A549 (cell line): ENCODE data around the gene CYP24A1. TPM values are rescaled to one million over a fixed set of nuclear protein-coding genes. Genes with fewer than 3 reads are reported as not detected.
"Not testable (repeated sequence)": the region's sequence is repeated elsewhere in the genome, so short reads cannot be mapped to it uniquely, and the experiment has no call there.

Experiments
- ATAC-seq, 2 experiments: fragments of 200-7000 bp in 1 of 2; fragments of >200 bp in 1 of 2; cut with Nextera tagmentation in 1 of 2; cut with Tn5 transposase in 1 of 2; 3 replicates each; pipeline versions ENCODE4 v1.8.0 to v1.9.1; 2018 to 2020; ENCODE audit warnings: mild to moderate bottlenecking in 1 of 2, moderate library complexity in 1 of 2
- CTCF ChIA-PET: fragments of 300-600 bp; sonication (Branson Sonifier 250); formaldehyde crosslinking; extraction: SDS; loops from one replicate; lab custom pipeline; 2021; ENCODE audit warnings: antibody characterized with exemption, inconsistent platforms; lab: Yijun Ruan, JAX
- POLR2A ChIA-PET: fragments of 350-600 bp; formaldehyde crosslinking; extraction: SDS; loops from one replicate; lab custom pipeline; 2021; ENCODE audit warnings: antibody characterized with exemption, inconsistent platforms; lab: Yijun Ruan, JAX
- DNase-seq, 2 experiments: peaks; one replicate each; pipeline versions ENCODE4 v3.0.0 to v3.0.0-alpha.2; 2011 to 2016; ENCODE audit warnings: low read depth in 1 of 2, low spot score in 1 of 2
- FAIRE-seq: peaks from 2 replicates; lab custom pipeline; 2011; peaks lifted over from hg19 to GRCh38; lab: Jason Lieb, UNC
- H3K27ac ChIP-seq, 2 experiments: fragments of >200 bp; sonication (Bioruptor Twin); formaldehyde crosslinking; 3 replicates each; pipeline ENCODE4 v1.5.1; 2016 to 2017
- H3K4me1 ChIP-seq: fragments of >200 bp; sonication (Bioruptor Twin); formaldehyde crosslinking; 3 replicates; pipeline ENCODE4 v1.6.1; 2016
- H3K4me2 ChIP-seq: fragments of >200 bp; sonication (Bioruptor Twin); formaldehyde crosslinking; 3 replicates; pipeline ENCODE4 v1.6.1; 2016
- H3K4me3 ChIP-seq: fragments of >200 bp; sonication (Bioruptor Twin); formaldehyde crosslinking; 3 replicates; pipeline ENCODE4 v1.5.1; 2016
- H3K9me3 ChIP-seq: fragments of >200 bp; sonication (Bioruptor Twin); formaldehyde crosslinking; 3 replicates; pipeline ENCODE4 v1.6.1; 2016
- BHLHE40 ChIP-seq: IDR thresholded peaks from 2 replicates; pipeline ENCODE4 v1.6.1; 2012; ENCODE audit warnings: low read depth, low read length, inconsistent platforms
- CBX2 ChIP-seq: fragments of 200-600 bp; sonication (generic); IDR thresholded peaks from 2 replicates; pipeline ENCODE4 v1.6.1; 2016; ENCODE audit warnings: low read depth, mild to moderate bottlenecking, borderline replicate concordance
- CBX8 ChIP-seq: fragments of 200-600 bp; sonication (generic); IDR thresholded peaks from 2 replicates; pipeline ENCODE4 v1.6.1; 2016
- EHF ChIP-seq: fragments of 250-450 bp; sonication (Bioruptor Pico); IDR thresholded peaks from 2 replicates; pipeline ENCODE4 v1.5.0; 2020; ENCODE audit warnings: mild to moderate bottlenecking
- ESRRA ChIP-seq: fragments of 150-350 bp; IDR thresholded peaks from 2 replicates; pipeline ENCODE4 v1.6.1; 2014; ENCODE audit warnings: mild to moderate bottlenecking, low read length, borderline replicate concordance
- FOSB ChIP-seq: fragments of 250-450 bp; sonication (Bioruptor Pico); IDR thresholded peaks from 2 replicates; pipeline ENCODE4 v1.5.0; 2020; ENCODE audit warnings: mild to moderate bottlenecking, moderate library complexity
- FOSL2 ChIP-seq, 2 experiments: fragments of 450-650 bp in 1 of 2; fragments of >200 bp in 1 of 2; sonication (Bioruptor Twin) in 1 of 2; formaldehyde crosslinking; IDR thresholded peaks; 2 replicates each; pipeline versions ENCODE4 v1.5.0 to v1.6.1; 2016 to 2020; ENCODE audit warnings: mild to moderate bottlenecking in 1 of 2, moderate library complexity in 1 of 2
- GATA3 ChIP-seq: IDR thresholded peaks from 2 replicates; pipeline ENCODE4 v1.6.1; 2012; ENCODE audit warnings: borderline replicate concordance
- HDAC2 ChIP-seq: fragments of 200-600 bp; sonication (generic); IDR thresholded peaks from 2 replicates; pipeline ENCODE4 v1.6.1; 2016
- HEYL ChIP-seq: fragments of 250-450 bp; sonication (Bioruptor Pico); IDR thresholded peaks from 2 replicates; pipeline ENCODE4 v1.8.0; 2021; ENCODE audit warnings: mild to moderate bottlenecking, moderate library complexity
- HOXA7 ChIP-seq: fragments of 250-450 bp; sonication (Bioruptor Pico); IDR thresholded peaks from 2 replicates; pipeline ENCODE4 v1.5.0; 2020; ENCODE audit warnings: mild to moderate bottlenecking, moderate library complexity
- HOXB13 ChIP-seq: fragments of 250-450 bp; sonication (Bioruptor Pico); IDR thresholded peaks from 2 replicates; pipeline ENCODE4 v1.5.0; 2020; ENCODE audit warnings: low read depth, mild to moderate bottlenecking, moderate library complexity
- HOXB5 ChIP-seq: fragments of 250-450 bp; sonication (Bioruptor Pico); IDR thresholded peaks from 2 replicates; pipeline ENCODE4 v1.5.0; 2020; ENCODE audit warnings: mild to moderate bottlenecking, moderate library complexity
- JUN ChIP-seq, 2 experiments: fragments of >200 bp; sonication (Bioruptor Twin); formaldehyde crosslinking; IDR thresholded peaks; 2 replicates in 1 of 2; 3 replicates in 1 of 2; pipeline ENCODE4 v1.6.1; 2016 to 2017
- KDM1A ChIP-seq: fragments of 200-600 bp; sonication (generic); IDR thresholded peaks from 2 replicates; pipeline ENCODE4 v1.6.1; 2016; ENCODE audit warnings: low read depth, mild to moderate bottlenecking
- MAFK ChIP-seq: fragments of 450-650 bp; IDR thresholded peaks from 2 replicates; pipeline ENCODE4 v1.6.1; 2014; ENCODE audit not compliant: partially characterized antibody
- MAZ ChIP-seq: fragments of 150-350 bp; IDR thresholded peaks from 2 replicates; pipeline ENCODE4 v1.6.1; 2014; ENCODE audit warnings: antibody characterized with exemption, low read depth, low read length, borderline replicate concordance
- NPAS2 ChIP-seq: fragments of 250-450 bp; sonication (Bioruptor Pico); IDR thresholded peaks from 2 replicates; pipeline ENCODE4 v1.8.0; 2022; ENCODE audit warnings: mild to moderate bottlenecking, moderate library complexity, borderline replicate concordance
- RAD21 ChIP-seq, 2 experiments: fragments of >200 bp in 1 of 2; sonication (Bioruptor Twin) in 1 of 2; formaldehyde crosslinking in 1 of 2; IDR thresholded peaks in 1 of 2; conservative IDR thresholded peaks in 1 of 2; 2 replicates in 1 of 2; 3 replicates in 1 of 2; pipeline ENCODE4 v1.6.1; 2012 to 2018; ENCODE audit warnings: inconsistent platforms in 1 of 2
- SREBF2 ChIP-seq: fragments of 450-650 bp; IDR thresholded peaks from 2 replicates; pipeline ENCODE4 v1.6.1; 2014; ENCODE audit warnings: mild to moderate bottlenecking, moderate library complexity
- TFCP2L1 ChIP-seq: fragments of 250-450 bp; sonication (Bioruptor Pico); IDR thresholded peaks from 2 replicates; pipeline ENCODE4 v1.5.0; 2021; ENCODE audit warnings: mild to moderate bottlenecking
- TP53 ChIP-seq: fragments of 250-450 bp; sonication (Bioruptor Pico); IDR thresholded peaks from 2 replicates; pipeline ENCODE4 v1.5.0; 2021; ENCODE audit warnings: mild to moderate bottlenecking, moderate library complexity
- WGBS: methylation state at CpG from one replicate; pipeline ENCODE4 v1.1.6; 2017; ENCODE audit errors: missing lambda C conversion rate; 5-methylcytosine and 5-hydroxymethylcytosine counted together
- polyA plus RNA-seq, 4 experiments: library from polyadenylated mRNA; depleted of rRNA in 3 of 4; stranded (reverse); fragments of >200 nt; fragmentation: RNase III in 1 of 4; extraction: RNeasy Plus Mini Kit Qiagen cat#74134 plus additional on column Dnase treatment in 1 of 4; gene quantifications; 2 replicates in 3 of 4; 3 replicates in 1 of 4; pipeline ENCODE4 v1.2.3, GENCODE V29; 2011 to 2017
- TF ChIP-seq, protein P1 (sequence below): IDR thresholded peaks from 2 replicates; pipeline ENCODE4 v1.6.1; 2012; ENCODE audit warnings: low read depth, borderline replicate concordance
- TF ChIP-seq, protein P2 (sequence below): IDR thresholded peaks from 2 replicates; pipeline ENCODE4 v1.6.1; 2012
- TF ChIP-seq, protein P3 (sequence below): fragments of 250-450 bp; sonication (Bioruptor Pico); IDR thresholded peaks from 2 replicates; pipeline ENCODE4 v1.5.0; 2021; ENCODE audit warnings: mild to moderate bottlenecking, moderate library complexity, borderline replicate concordance
- TF ChIP-seq, protein P4 (sequence below): fragments of >200 bp; sonication (Bioruptor Twin); formaldehyde crosslinking; IDR thresholded peaks from 2 replicates; pipeline ENCODE4 v1.6.1; 2016

CYP24A1 gene
- polyA plus RNA-seq, 2 of the 4 experiments (the other 2 are of a cell fraction) = 722 to 1,617 TPM

DNA sequence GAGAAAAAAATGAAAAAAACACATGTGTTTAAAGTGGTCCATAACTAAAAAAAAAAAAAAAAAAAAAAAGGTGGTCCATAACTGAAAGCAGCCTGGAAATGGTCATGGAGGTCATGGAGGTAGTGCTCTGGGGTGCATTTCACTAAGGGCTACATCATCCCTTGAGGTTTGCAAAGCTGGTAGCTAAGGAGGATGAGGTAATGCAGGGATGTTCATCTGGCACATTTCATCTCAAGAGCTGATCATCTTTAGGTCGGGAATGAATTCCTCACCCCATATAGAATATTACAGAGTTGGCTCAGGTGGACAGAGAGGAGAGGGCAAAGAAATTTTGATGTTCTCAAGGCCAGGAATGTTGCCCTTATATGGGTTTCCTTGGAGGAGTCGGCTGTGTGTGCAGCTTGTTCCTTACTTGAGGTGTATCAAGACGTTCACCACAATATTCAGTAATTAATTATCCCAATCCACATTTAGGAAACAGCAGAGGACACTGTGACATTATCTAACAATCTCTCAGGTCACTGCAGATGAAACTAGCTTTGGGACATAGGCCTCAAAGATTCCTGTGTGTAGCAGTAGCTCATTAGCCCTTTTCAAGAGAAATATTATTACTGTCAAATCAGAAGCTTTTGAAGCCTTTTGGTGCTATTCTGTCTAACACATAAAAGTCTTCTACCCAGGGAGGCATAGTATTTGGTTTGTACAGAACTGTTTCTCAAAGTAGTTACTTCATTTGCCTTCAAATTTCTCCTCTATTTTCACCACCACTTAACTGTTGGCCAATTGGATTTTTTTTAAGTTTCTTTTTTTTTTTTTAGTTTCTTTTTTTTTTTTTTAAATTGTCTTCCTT, 46.8 kb downstream of the CYP24A1 start:
- Histone ChIP-seq H3K4me1 (peaks cover 64% of the 10 kb centered on the region), H3K4me2 (peak overlapping the region; percentile 7; the same call in 1 of the 3 replicates), H3K4me3 (no peak overlapping the region), H3K27ac (peak overlapping the region; percentile 96 to 98), H3K9me3 (peaks cover 4% of the 10 kb centered on the region; the same call in 1 of the 3 replicates)
- peak in 1 of 2 experiments; percentile 78 for DNase-seq
- WGBS = 33% methylated on average over 3 of the region's 3 CpGs
- ChIA-PET CTCF (interaction anchor here (0.5 to 3.4 kb wide), 10 partner anchors 12 to 336 kb away, joined by 3 to 23 read pairs (median 4); no protein-coding TSS in a partner anchor), POLR2A (interaction anchor here (1.0 to 2.1 kb wide), 5 partner anchors 12 to 46 kb away, joined by 3 to 9 read pairs (median 4); no protein-coding TSS in a partner anchor)
- TF ChIP-seq RAD21 (conservative IDR thresholded peaks at IDR 0.05 in 1 of 2, IDR thresholded peaks at IDR 0.05 in 1 of 2) (peak; percentile 35 to 60; a peak in 2 of 5 replicates), TFCP2L1 (CRISPR knock-in tag) (no peak), HEYL (peak; percentile 52; the same call in 1 of the 2 replicates), HOXB13 (peak; percentile 82), CBX2 (no peak), HOXB5 (0 out of 2 replicates have a peak, but pooled peaks have one; percentile 73), HDAC2 (no peak), EHF (CRISPR knock-in tag) (peak; percentile 89), HOXA7 (CRISPR knock-in tag) (no peak; the same call in 1 of the 2 replicates), KDM1A (no peak)
- FAIRE-seq = no peak
- no peak for ATAC-seq

DNA sequence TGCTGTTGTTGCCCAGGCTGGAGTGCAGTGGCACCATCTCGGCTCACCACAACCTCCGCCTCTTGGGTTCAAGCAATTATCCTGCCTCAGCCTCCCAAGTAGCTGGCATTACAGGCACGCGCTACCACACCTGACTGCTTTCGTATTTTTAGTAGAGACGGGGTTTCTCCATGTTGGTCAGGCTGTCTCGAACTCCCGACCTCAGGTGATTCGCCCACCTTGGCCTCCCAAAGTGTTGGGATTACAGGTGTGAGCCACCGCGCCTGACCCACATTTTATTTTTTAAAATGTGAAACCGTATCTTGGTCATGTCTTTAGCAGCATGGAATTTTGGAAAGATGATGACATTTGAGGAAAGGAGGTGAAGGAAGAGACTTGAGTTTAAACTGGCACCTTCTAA, 47.5 kb downstream of the CYP24A1 start:
- H3K9me3 ChIP-seq, H3K4me2 ChIP-seq, ATAC-seq, FAIRE-seq: not testable (repeated sequence)
- POLR2A ChIA-PET = interaction anchor here (1.2 to 2.1 kb wide), 3 partner anchors 25 to 30 kb away, joined by 3 to 9 read pairs (median 4); no protein-coding TSS in a partner anchor
- 96% methylated on average over 12 of the region's 12 CpGs for WGBS
- H3K4me1 ChIP-seq = peaks cover 64% of the 10 kb centered on the region
- H3K27ac ChIP-seq = peak overlapping the region; percentile 96 to 98
- TF ChIP-seq EHF (CRISPR knock-in tag) (peak; percentile 74), HOXB13 (peak; percentile 41), HOXB5 (0 out of 2 replicates have a peak, but pooled peaks have one; percentile 17)
- TF ChIP-seq, all 56 proteins: peak for 3; not testable (repeated sequence) for 53
- DNase-seq, H3K4me3 ChIP-seq: not testable (repeated sequence)
- CTCF ChIA-PET = interaction anchor here (1.2 to 3.4 kb wide), 5 partner anchors 13 to 74 kb away, joined by 4 to 23 read pairs (median 8); no protein-coding TSS in a partner anchor

DNA sequence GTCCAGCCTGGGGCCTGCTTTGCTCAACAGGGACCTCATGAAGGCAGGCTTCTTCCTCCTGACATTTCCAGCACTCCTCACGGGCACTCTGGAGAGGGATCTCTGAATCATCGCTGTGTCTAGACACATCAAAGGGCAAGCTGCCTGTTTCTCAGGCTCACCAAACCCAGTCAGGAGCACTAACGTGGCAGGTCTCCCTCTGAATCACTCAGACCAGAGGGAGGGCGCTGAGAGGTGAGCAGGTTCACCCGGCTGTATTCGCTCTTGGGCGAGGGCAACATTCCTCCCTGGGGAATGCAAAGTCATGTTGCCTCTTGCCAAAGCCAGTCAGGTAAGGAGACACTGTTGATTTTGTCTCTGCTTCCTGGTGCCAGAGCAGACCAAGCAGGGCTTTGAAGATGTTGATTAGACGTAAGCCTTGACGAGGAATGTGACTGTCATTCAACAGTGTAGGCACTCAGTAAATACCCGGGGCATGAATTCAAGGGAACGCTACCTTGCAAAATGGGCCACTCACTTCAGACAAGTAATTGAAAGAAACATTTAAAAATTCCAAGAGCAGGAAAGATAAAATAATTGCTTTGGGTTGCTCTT, 50.1 kb downstream of the CYP24A1 start:
- peak; percentile 93 to 100 for DNase-seq
- ChIA-PET CTCF (interaction anchor here (0.8 to 4.2 kb wide), 8 partner anchors 13 to 82 kb away, joined by 3 to 20 read pairs (median 4); no protein-coding TSS in a partner anchor), POLR2A (interaction anchor here (0.9 to 2.4 kb wide), 9 partner anchors 9 to 50 kb away, joined by 3 to 34 read pairs (median 8); partner anchors contain the start of gene CYP24A1)
- TF ChIP-seq BHLHE40 (peak; percentile 53), MAZ (no peak), JUN (IDR thresholded peaks at IDR 0.05) (peak; percentile 99 to 100), ESRRA (peak; percentile 41), EHF (CRISPR knock-in tag) (peak; percentile 95), FOSB (CRISPR knock-in tag) (peak; percentile 94), MAFK (peak; percentile 100), GATA3 (peak; percentile 100), SREBF2 (no peak), CBX8 (no peak), FOSL2 (IDR thresholded peaks at IDR 0.05) (peak; percentile 96), FOSL2 (CRISPR knock-in tag; IDR thresholded peaks at IDR 0.05) (peak; percentile 98), KDM1A (no peak), HOXB13 (peak; percentile 91; the same call in 1 of the 2 replicates), NPAS2 (no peak), TP53 (peak; percentile 90)
- TF ChIP-seq, protein P1, sequence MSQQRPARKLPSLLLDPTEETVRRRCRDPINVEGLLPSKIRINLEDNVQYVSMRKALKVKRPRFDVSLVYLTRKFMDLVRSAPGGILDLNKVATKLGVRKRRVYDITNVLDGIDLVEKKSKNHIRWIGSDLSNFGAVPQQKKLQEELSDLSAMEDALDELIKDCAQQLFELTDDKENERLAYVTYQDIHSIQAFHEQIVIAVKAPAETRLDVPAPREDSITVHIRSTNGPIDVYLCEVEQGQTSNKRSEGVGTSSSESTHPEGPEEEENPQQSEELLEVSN = peak; percentile 22; the same call in 1 of the 2 replicates
- TF ChIP-seq, protein P2, sequence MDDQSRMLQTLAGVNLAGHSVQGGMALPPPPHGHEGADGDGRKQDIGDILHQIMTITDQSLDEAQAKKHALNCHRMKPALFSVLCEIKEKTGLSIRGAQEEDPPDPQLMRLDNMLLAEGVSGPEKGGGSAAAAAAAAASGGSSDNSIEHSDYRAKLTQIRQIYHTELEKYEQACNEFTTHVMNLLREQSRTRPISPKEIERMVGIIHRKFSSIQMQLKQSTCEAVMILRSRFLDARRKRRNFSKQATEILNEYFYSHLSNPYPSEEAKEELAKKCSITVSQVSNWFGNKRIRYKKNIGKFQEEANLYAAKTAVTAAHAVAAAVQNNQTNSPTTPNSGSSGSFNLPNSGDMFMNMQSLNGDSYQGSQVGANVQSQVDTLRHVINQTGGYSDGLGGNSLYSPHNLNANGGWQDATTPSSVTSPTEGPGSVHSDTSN = peak; percentile 93
- TF ChIP-seq, protein P3, sequence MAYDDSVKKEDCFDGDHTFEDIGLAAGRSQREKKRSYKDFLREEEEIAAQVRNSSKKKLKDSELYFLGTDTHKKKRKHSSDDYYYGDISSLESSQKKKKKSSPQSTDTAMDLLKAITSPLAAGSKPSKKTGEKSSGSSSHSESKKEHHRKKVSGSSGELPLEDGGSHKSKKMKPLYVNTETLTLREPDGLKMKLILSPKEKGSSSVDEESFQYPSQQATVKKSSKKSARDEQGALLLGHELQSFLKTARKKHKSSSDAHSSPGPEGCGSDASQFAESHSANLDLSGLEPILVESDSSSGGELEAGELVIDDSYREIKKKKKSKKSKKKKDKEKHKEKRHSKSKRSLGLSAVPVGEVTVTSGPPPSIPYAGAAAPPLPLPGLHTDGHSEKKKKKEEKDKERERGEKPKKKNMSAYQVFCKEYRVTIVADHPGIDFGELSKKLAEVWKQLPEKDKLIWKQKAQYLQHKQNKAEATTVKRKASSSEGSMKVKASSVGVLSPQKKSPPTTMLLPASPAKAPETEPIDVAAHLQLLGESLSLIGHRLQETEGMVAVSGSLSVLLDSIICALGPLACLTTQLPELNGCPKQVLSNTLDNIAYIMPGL (CRISPR knock-in tag) = no peak; the same call in 1 of the 2 replicates
- TF ChIP-seq, protein P4, sequence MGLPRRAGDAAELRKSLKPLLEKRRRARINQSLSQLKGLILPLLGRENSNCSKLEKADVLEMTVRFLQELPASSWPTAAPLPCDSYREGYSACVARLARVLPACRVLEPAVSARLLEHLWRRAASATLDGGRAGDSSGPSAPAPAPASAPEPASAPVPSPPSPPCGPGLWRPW = peak; percentile 66; the same call in 1 of the 2 replicates

More for the DNA sequence above, 50.1 kb downstream of the CYP24A1 start:
- H3K27ac ChIP-seq = peak overlapping the region; percentile 96 to 98
- peak overlapping the region; percentile 69 for H3K4me2 ChIP-seq
- H3K9me3 ChIP-seq = peaks cover 5% of the 10 kb centered on the region; the same call in 1 of the 3 replicates
- FAIRE-seq (peak; percentile 100), ATAC-seq (peak; percentile 95 to 98)
- 0% methylated on average over 11 of the region's 11 CpGs for WGBS
- H3K4me3 ChIP-seq = no peak overlapping the region
- H3K4me1 ChIP-seq = peaks cover 86% of the 10 kb centered on the region
